OCI-LY3 (cell line): Measurements from ENCODE around the gene LAIR1.

Experiments used
- EZH2phosphoT487 ChIP-seq: fragments of 200-600 bp; shearing (Covaris generic); IDR thresholded peaks from 2 replicates; pipeline ENCODE4 v1.6.1; 2018; ENCODE audit warnings: antibody characterized with exemption, mixed run types, low read depth
- TF ChIP-seq, protein P1 (sequence below): fragments of 200-600, 300-600 bp; sonication (generic); IDR thresholded peaks from 2 replicates; pipeline ENCODE4 v1.5.1; 2014; ENCODE audit warnings: antibody characterized with exemption, low read length, low read depth

DNA sequence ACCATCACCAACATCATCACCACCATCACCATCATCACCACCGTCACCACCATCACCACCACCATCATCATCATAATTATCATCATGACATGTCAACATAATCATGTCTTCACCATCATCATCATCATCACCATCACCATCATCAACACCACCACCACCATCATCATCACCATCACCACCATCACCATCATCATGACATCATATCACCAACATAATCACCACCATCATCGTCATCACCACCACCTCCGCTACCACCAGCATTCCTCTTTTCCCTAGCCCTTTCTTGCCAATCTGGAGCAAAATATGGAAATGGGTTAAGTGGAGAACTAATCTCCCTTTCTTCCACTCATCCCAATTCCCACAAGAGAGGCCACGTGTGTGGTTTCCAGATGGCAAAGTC lies 49.4 kb upstream of the LAIR1 start:
- TF ChIP-seq, protein P1, sequence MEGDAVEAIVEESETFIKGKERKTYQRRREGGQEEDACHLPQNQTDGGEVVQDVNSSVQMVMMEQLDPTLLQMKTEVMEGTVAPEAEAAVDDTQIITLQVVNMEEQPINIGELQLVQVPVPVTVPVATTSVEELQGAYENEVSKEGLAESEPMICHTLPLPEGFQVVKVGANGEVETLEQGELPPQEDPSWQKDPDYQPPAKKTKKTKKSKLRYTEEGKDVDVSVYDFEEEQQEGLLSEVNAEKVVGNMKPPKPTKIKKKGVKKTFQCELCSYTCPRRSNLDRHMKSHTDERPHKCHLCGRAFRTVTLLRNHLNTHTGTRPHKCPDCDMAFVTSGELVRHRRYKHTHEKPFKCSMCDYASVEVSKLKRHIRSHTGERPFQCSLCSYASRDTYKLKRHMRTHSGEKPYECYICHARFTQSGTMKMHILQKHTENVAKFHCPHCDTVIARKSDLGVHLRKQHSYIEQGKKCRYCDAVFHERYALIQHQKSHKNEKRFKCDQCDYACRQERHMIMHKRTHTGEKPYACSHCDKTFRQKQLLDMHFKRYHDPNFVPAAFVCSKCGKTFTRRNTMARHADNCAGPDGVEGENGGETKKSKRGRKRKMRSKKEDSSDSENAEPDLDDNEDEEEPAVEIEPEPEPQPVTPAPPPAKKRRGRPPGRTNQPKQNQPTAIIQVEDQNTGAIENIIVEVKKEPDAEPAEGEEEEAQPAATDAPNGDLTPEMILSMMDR: no peak
- TF ChIP-seq EZH2phosphoT487: no peak
